HepG2 (cell line): ENCODE results near the gene PRKCE. TPM values are rescaled to one million over a fixed set of nuclear protein-coding genes. Genes with fewer than 3 reads are reported as not detected.
A peak's percentile ranks its signal among the peaks of the same experiment; 100 is the strongest.

Source experiments
- ATAC-seq: fragments of 200-7000 bp; cut with Tn5 transposase; 3 replicates; pipeline ENCODE4 v1.9.1; 2020; ENCODE audit warnings: mild to moderate bottlenecking, moderate library complexity
- BruUV-seq: library from RNA; stranded (reverse); fragments of 400-500 nt; replicated peaks from 2 replicates; lab custom pipeline; 2021; lab: Mats Ljungman, UMichigan
- CTCF ChIA-PET: fragments of 300-600 bp; formaldehyde crosslinking; extraction: SDS; loops from one replicate; lab custom pipeline; 2021; ENCODE audit warnings: low total read pairs, inconsistent platforms, low intra/inter-chr PET ratio; lab: Yijun Ruan, JAX
- POLR2A ChIA-PET: fragments of 350-600 bp; sonication (Branson Sonifier 250); formaldehyde crosslinking; loops from one replicate; lab custom pipeline; 2020; ENCODE audit warnings: antibody characterized with exemption, inconsistent platforms; lab: Yijun Ruan, JAX
- DNase-seq: peaks from one replicate; pipeline ENCODE4 v3.0.0-alpha.2; 2015; ENCODE audit warnings: low spot score
- FAIRE-seq: peaks from 3 replicates; lab custom pipeline; 2011; peaks lifted over from hg19 to GRCh38; lab: Jason Lieb, UNC
- H2AFZ ChIP-seq: one replicate; pipeline ENCODE4 v1.6.1; 2011; ENCODE audit warnings: low read length, inconsistent platforms
- H3K27ac ChIP-seq: fragments of 300-600 bp; 3 replicates; pipeline ENCODE4 v1.8.0; 2011; ENCODE audit warnings: mixed run types, mild to moderate bottlenecking, mixed read lengths, low read length, inconsistent platforms; ENCODE audit not compliant: insufficient read depth; ENCODE audit errors: extremely low read length
- H3K27me3 ChIP-seq, 2 experiments: fragments of 200-600 bp in 1 of 2; 2 replicates in 1 of 2; 3 replicates in 1 of 2; pipeline versions ENCODE4 v1.6.0 to v1.8.0; 2011; ENCODE audit warnings: low read length in 2 of 2, mild to moderate bottlenecking in 2 of 2, moderate library complexity in 2 of 2, inconsistent platforms in 1 of 2; ENCODE audit not compliant: insufficient read depth in 2 of 2, control insufficient read depth in 1 of 2
- H3K36me3 ChIP-seq, 2 experiments: fragments of 200-600 bp in 1 of 2; replicated peaks in 1 of 2; 2 replicates in 1 of 2; 3 replicates in 1 of 2; pipeline versions ENCODE4 v1.5.1 to v1.8.0; 2011; ENCODE audit warnings: low read length in 2 of 2, inconsistent platforms in 1 of 2; ENCODE audit not compliant: insufficient read depth in 2 of 2, control insufficient read depth in 1 of 2
- H3K4me1 ChIP-seq: 2 replicates; pipeline ENCODE4 v1.5.1; 2012; ENCODE audit warnings: low read length, inconsistent platforms; ENCODE audit not compliant: insufficient read depth
- H3K4me2 ChIP-seq: 2 replicates; pipeline ENCODE4 v1.6.0; 2011; ENCODE audit warnings: low read depth, low read length, inconsistent platforms
- H3K4me3 ChIP-seq, 3 experiments: fragments of 200-600 bp in 1 of 3; sonication (generic), shearing (Covaris generic) in 1 of 3; replicated peaks in 1 of 3; 2 replicates each; pipeline ENCODE4 v1.5.1; 2011 to 2016; ENCODE audit warnings: low read length in 3 of 3, inconsistent platforms in 2 of 3, low read depth in 2 of 3, mild to moderate bottlenecking in 2 of 3, control low read depth in 1 of 3, mixed read lengths in 1 of 3; ENCODE audit not compliant: insufficient read depth in 1 of 3
- H3K79me2 ChIP-seq: one replicate; pipeline ENCODE4 v1.6.1; 2011; ENCODE audit warnings: low read length, inconsistent platforms; ENCODE audit not compliant: insufficient read depth
- H3K9ac ChIP-seq: 2 replicates; pipeline ENCODE4 v1.6.0; 2011; ENCODE audit warnings: mild to moderate bottlenecking, low read depth, low read length, inconsistent platforms; ENCODE audit not compliant: insufficient read depth
- H3K9me3 ChIP-seq: 2 replicates; pipeline ENCODE4 v1.5.1; 2012; ENCODE audit warnings: mild to moderate bottlenecking, low read length
- H4K20me1 ChIP-seq: 2 replicates; pipeline ENCODE4 v1.6.0; 2011; ENCODE audit warnings: inconsistent platforms, mild to moderate bottlenecking, low read length, moderate library complexity; ENCODE audit not compliant: insufficient read depth
- SETDB1 ChIP-seq: sonication (generic); formaldehyde crosslinking; IDR thresholded peaks from 2 replicates; pipeline ENCODE4 v1.5.1; 2020; ENCODE audit warnings: missing genetic modification reagents, mild to moderate bottlenecking, borderline replicate concordance
- SKIL ChIP-seq: sonication (generic); formaldehyde crosslinking; IDR thresholded peaks from 2 replicates; pipeline ENCODE4 v1.8.0; 2022; ENCODE audit warnings: missing genetic modification reagents, mild to moderate bottlenecking, moderate library complexity, borderline replicate concordance
- ZFP37 ChIP-seq: sonication (generic); formaldehyde crosslinking; IDR thresholded peaks from 2 replicates; pipeline ENCODE4 v1.4.0; 2020; ENCODE audit warnings: missing genetic modification reagents, borderline replicate concordance
- ZNF446 ChIP-seq: sonication (generic); formaldehyde crosslinking; IDR thresholded peaks from 2 replicates; pipeline ENCODE4 v1.5.0; 2020; ENCODE audit warnings: mild to moderate bottlenecking, missing genetic modification reagents
- ZNF772 ChIP-seq: sonication (generic); formaldehyde crosslinking; IDR thresholded peaks from 2 replicates; pipeline ENCODE4 v1.5.0; 2020; ENCODE audit warnings: mild to moderate bottlenecking, missing genetic modification reagents
- WGBS: methylation state at CpG from one replicate; pipeline ENCODE4 v1.1.6; 2017; ENCODE audit warnings: low lambda C conversion rate; 5-methylcytosine and 5-hydroxymethylcytosine counted together
- in situ Hi-C: cut with HindIII; loops from 2 replicates; pipeline ENCODE4 v1.10.0; 2017; ENCODE audit warnings: low pct_unique_long_range_greater_than_20kb; ENCODE audit not compliant: extremely low pct_ligation_motif_present
- intact Hi-C: fragments of 100-400 bp; cut with micrococcal nuclease; formaldehyde crosslinking; loops from one replicate; pipeline ENCODE4 v1.10.0; 2022; ENCODE audit not compliant: unreplicated experiment
- polyA plus RNA-seq, 8 experiments: library from polyadenylated mRNA; depleted of rRNA in 3 of 8; stranded (reverse) in 7 of 8; unstranded in 1 of 8; fragments of >200 nt; fragmentation: Illumina TruSeq in 4 of 8; extraction: Trizol in 4 of 8; gene quantifications; 2 replicates each; pipeline versions ENCODE4 v1.2.1 to v1.2.3, GENCODE V29; 2011 to 2016; ENCODE audit warnings: low read depth in 4 of 8, missing spikeins in 1 of 8, mixed read lengths in 1 of 8; ENCODE audit not compliant: insufficient read depth in 1 of 8
- total RNA-seq, 5 experiments: library from RNA; depleted of rRNA; stranded (reverse); fragments of >200 nt; fragmentation: Illumina TruSeq; extraction: Trizol; gene quantifications; 2 replicates each; pipeline ENCODE4 v1.2.3, GENCODE V29; 2016; ENCODE audit warnings: low read depth in 1 of 5
- TF ChIP-seq, protein P1 (sequence below): sonication (generic); formaldehyde crosslinking; conservative IDR thresholded peaks from 2 replicates; pipeline ENCODE4 v1.8.1; 2023; ENCODE audit warnings: missing genetic modification reagents

Gene PRKCE
- total and polyA plus RNA-seq, 2 of the 13 experiments (the other 11 are each of a cell fraction or from before 2014, with no cell fraction given): 1.0 to 3.9 TPM

- ATAC-seq (0 out of 3 replicates have a peak, but pooled peaks have one; percentile 17), FAIRE-seq (no peak), DNase-seq (no peak)
- TF ChIP-seq ZNF446 (CRISPR knock-in tag) (no peak), SKIL (no peak), ZNF772 (CRISPR knock-in tag) (no peak), ZFP37 (no peak), SETDB1 (CRISPR knock-in tag) (no peak)
- TF ChIP-seq, protein P1, sequence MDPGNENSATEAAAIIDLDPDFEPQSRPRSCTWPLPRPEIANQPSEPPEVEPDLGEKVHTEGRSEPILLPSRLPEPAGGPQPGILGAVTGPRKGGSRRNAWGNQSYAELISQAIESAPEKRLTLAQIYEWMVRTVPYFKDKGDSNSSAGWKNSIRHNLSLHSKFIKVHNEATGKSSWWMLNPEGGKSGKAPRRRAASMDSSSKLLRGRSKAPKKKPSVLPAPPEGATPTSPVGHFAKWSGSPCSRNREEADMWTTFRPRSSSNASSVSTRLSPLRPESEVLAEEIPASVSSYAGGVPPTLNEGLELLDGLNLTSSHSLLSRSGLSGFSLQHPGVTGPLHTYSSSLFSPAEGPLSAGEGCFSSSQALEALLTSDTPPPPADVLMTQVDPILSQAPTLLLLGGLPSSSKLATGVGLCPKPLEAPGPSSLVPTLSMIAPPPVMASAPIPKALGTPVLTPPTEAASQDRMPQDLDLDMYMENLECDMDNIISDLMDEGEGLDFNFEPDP (CRISPR knock-in tag): 0 out of 2 replicates have a peak, but pooled peaks have one; percentile 52
- Histone ChIP-seq H2AFZ (no peak overlapping the region), H3K9me3 (no peaks in the 10 kb centered on the region), H3K4me1 (no peaks in the 10 kb centered on the region), H3K27me3 (no peaks in the 10 kb centered on the region; a peak in 1 of 5 replicates), H3K4me3 (no peak overlapping the region), H3K4me2 (no peak overlapping the region), H3K36me3 (no peaks in the 10 kb centered on the region), H3K9ac (no peak overlapping the region), H4K20me1 (no peaks in the 10 kb centered on the region), H3K27ac (no peak overlapping the region), H3K79me2 (no peaks in the 10 kb centered on the region)
- intact Hi-C loops (no loop called here), in situ Hi-C loops (no loop called here)
- CTCF ChIA-PET: no interaction called here
- BruUV-seq: no TSS peak
- POLR2A ChIA-PET: no interaction called here
- 71% methylated on average over 8 of the region's 10 CpGs for WGBS
Observed at GRCh38 chr2:46164529-46165301, 513.2 kb downstream of the PRKCE start.
